AG04450 (cell line): ENCODE measurements around the gene ADAMTS17. TPM values are rescaled to one million over a fixed set of nuclear protein-coding genes. Genes with fewer than 3 reads are reported as not detected.

ENCODE experiments used
- CTCF ChIA-PET: fragments of 300-600, 350-600 bp; formaldehyde crosslinking; extraction: SDS; loops from one replicate; lab custom pipeline; 2022; ENCODE audit warnings: antibody characterized with exemption, inconsistent platforms; lab: Charles Lee
- POLR2A ChIA-PET: fragments of 350-600 bp; formaldehyde crosslinking; extraction: SDS; loops from one replicate; lab custom pipeline; 2021; ENCODE audit warnings: antibody characterized with exemption, inconsistent platforms; lab: Yijun Ruan, JAX
- DNase-seq: peaks from one replicate; pipeline ENCODE4 v3.0.0-alpha.2; 2011; ENCODE audit warnings: low read depth, low spot score
- H3K27ac ChIP-seq: one replicate; pipeline ENCODE4 v1.5.1; 2012; ENCODE audit warnings: low read depth, low read length, control low read depth
- H3K27me3 ChIP-seq: one replicate; pipeline ENCODE4 v1.6.0; 2012; ENCODE audit warnings: low read length; ENCODE audit not compliant: control insufficient read depth, insufficient read depth
- H3K4me3 ChIP-seq: 2 replicates; pipeline ENCODE4 v1.5.1; 2011; ENCODE audit warnings: mild to moderate bottlenecking, low read depth, low read length, control low read depth
- H3K9me3 ChIP-seq: 2 replicates; pipeline ENCODE4 v1.5.1; 2012; ENCODE audit warnings: low read length; ENCODE audit not compliant: control insufficient read depth, insufficient read depth
- CTCF ChIP-seq: IDR thresholded peaks from 2 replicates; pipeline ENCODE4 v1.5.1; 2011; ENCODE audit warnings: low read depth, low read length, control low read depth, inconsistent platforms
- polyA plus RNA-seq: library from polyadenylated mRNA; depleted of rRNA; stranded (reverse); fragments of >200 nt; gene quantifications from 2 replicates; pipeline ENCODE4 v1.2.3, GENCODE V29; 2011

The ADAMTS17 gene
- polyA plus RNA-seq, 1 experiment = 0.06 TPM

DNA sequence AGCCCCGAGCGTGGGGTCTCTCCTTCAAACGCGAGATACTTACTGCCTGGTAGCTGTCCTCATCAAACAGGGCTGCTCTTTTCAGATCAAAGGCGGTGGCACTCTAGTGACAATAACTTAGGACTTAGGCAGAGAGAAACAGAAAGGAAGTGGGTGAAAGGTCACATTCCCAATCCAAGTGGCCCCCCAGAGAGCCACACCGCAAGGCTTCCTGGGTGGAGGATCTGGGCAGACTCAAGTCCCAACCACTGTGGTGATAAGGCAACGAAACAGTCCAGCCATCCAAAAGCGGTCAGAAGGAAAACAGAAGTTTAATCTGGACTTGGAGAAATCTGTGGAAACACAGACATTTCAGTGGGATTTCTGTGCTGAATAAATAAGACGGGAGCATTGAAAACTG is 227.2 kb downstream of the ADAMTS17 start:
- Histone ChIP-seq H3K27ac (peak overlapping the region; percentile 73), H3K4me3 (peak overlapping the region; percentile 38), H3K27me3 (no peaks in the 10 kb centered on the region), H3K9me3 (peaks cover 10% of the 10 kb centered on the region)
- ChIA-PET CTCF (interaction anchor here (0.7 to 0.9 kb wide), 2 partner anchors 16 to 44 kb away, joined by 4 to 5 read pairs; no protein-coding TSS in a partner anchor), POLR2A (no interaction called here)
- no peak for TF ChIP-seq CTCF
- DNase-seq = no peak

- H3K27me3 ChIP-seq = no peaks in the 10 kb centered on the region
- H3K4me3 ChIP-seq = peak overlapping the region; percentile 38
- H3K27ac ChIP-seq = peak overlapping the region; percentile 73
- H3K9me3 ChIP-seq = peaks cover 10% of the 10 kb centered on the region
- ChIA-PET CTCF (interaction anchor here (0.7 to 0.9 kb wide), 2 partner anchors 16 to 45 kb away, joined by 4 to 5 read pairs; no protein-coding TSS in a partner anchor), POLR2A (no interaction called here)
- peak; percentile 47 for DNase-seq
- TF ChIP-seq CTCF = no peak
Observed at GRCh38 chr15:100114100-100114499, 227.7 kb downstream of the ADAMTS17 start.

DNA sequence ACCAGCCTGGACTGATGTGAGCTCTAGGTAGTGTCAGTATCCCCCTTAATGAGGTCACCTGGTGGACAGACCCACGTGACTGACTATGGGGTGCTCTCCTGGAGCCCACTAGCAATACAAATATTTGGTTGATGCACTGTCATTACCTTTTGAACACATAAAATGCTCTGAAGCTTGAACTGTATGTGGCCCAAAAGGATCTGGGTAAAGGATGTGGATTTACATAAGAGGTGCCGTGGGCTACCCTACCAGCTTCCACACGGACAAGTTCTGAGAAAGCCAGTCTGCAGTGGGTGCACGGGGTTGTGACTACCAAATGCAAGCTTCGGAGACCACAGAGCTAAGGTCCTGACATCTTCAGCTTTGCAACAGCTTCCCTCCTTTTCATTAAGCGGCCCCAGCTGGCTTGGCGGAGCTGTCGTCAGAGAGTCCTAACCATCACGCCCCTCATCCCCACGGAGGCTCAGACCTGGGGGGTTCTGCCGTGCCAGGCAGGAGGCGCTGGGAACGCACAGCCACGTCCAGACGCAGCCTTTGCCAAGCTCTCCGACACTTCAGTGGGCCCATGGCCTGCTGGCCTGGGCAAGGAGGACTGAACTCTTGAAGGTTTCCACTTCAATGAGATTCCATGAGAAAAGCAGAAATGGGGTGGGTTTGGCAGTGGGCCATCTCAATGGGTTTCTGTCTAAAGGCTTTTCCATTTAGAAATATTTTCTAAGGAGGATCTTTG is 228.3 kb downstream of the ADAMTS17 start:
- H3K27ac ChIP-seq = peak overlapping the region; percentile 70
- no peaks in the 10 kb centered on the region for H3K27me3 ChIP-seq
- H3K4me3 ChIP-seq = no peak overlapping the region
- ChIA-PET CTCF (interaction anchor here (0.7 to 0.9 kb wide), 2 partner anchors 17 to 45 kb away, joined by 4 to 5 read pairs; no protein-coding TSS in a partner anchor), POLR2A (no interaction called here)
- peaks cover 14% of the 10 kb centered on the region for H3K9me3 ChIP-seq
- no peak for DNase-seq
- TF ChIP-seq CTCF = no peak

DNA sequence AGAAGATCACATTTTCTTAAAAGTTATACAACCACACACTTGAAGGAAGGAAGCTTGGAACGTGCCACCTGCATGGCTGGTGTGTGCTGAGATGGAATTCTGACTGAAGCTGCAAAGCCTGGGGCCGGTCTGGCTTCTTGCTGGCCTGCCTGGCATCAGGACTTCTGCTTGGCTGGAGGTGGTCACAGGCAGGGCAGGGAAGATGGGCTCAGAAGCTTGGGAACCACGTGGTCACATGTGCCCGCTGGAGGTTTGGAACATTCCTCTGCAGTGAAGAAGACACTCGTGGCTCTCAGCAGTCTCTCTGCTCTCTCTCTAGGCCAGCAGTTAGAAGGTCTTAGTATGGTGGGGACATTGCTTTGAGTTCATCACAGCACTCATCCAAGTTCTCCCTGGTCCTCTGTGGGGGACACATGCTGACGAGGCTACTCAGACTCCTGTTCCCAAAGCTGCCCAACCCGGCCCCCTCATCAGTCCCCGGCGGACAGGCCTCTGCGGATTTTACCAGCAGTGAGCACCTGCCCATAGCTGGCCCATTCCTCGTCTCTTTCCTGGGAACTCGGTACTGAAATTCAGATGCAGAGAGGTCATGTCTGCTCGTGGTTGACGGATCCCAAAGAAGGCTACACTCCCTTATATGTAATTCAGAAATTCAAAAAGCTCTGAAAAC is 229.0 kb downstream of the ADAMTS17 start:
- Histone ChIP-seq H3K9me3 (peaks cover 14% of the 10 kb centered on the region), H3K4me3 (no peak overlapping the region), H3K27ac (no peak overlapping the region), H3K27me3 (no peaks in the 10 kb centered on the region)
- ChIA-PET CTCF (no interaction called here), POLR2A (no interaction called here)
- no peak for DNase-seq
- no peak for TF ChIP-seq CTCF

- no peak for DNase-seq
- CTCF ChIA-PET = no interaction called here
- POLR2A ChIA-PET = no interaction called here
- TF ChIP-seq CTCF = no peak
- Histone ChIP-seq H3K27ac (no peak overlapping the region), H3K9me3 (peaks cover 14% of the 10 kb centered on the region), H3K27me3 (no peaks in the 10 kb centered on the region), H3K4me3 (no peak overlapping the region)
Observed at GRCh38 chr15:100112061-100112420, 229.7 kb downstream of the ADAMTS17 start.
